ENCODE measurements around the gene PAPPA2.
"Not testable (repeated sequence)": the region's sequence is repeated elsewhere in the genome, so short reads cannot be mapped to it uniquely, and the experiment has no call there.

The PAPPA2 gene

DNA sequence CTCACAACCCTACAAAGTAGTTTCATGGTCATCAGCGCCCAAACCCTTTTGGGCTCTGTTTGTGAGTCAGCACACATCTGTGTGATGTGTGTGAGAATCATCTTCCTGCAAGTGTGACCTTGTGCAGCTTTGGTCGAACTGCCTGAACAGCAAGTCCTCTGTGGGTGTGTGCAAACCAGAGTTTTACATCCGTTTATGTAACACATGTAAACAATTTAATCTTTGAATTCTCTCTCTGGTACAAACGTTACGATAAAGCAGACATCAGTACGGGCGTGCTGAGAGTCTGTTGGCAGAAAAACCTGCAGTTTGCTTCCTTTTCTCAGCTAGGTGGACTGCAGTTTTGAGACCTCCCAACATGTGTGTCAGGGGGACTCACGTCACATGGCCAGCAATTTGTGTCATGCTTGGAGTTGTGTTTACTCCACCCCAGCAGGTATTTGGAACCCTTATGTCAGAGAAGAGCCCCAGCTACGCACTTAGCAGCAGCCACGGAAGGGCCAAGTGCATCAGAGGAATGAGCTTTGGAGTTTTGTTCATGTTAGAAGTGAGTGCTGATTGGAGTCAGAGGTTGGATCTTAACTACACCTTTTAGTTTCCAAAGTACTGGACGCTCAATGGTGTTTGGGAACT lies 230.8 kb downstream of the PAPPA2 start:
- DNase-seq (ENCODE audit: low read depth in 3 of 3): no peak

DNA sequence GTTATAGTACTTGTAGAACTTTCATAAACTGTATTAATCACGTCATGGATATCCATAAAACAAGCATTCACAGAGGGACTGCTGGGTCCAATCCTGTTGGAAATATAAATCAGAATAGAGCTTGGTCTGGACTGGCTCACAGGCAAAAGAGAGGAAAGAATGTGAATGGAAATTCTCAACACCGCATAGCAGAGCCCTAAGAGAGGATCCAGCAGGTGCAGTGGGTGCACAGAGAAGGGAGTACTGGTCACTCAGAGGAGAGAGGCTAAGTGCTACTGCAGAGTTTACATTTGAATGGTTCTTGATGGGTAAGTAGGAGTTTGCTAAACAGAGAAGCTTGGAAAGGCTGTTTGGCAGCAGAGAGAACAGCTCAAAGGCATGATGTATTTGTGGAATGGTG lies 231.7 kb downstream of the PAPPA2 start:
- no peak for DNase-seq (ENCODE audit: low read depth in 3 of 3)

GRCh38 chr1:176696109-176696508 lies 233.1 kb downstream of the PAPPA2 start:
- no peak for DNase-seq (ENCODE audit: low read depth in 3 of 3)

DNA sequence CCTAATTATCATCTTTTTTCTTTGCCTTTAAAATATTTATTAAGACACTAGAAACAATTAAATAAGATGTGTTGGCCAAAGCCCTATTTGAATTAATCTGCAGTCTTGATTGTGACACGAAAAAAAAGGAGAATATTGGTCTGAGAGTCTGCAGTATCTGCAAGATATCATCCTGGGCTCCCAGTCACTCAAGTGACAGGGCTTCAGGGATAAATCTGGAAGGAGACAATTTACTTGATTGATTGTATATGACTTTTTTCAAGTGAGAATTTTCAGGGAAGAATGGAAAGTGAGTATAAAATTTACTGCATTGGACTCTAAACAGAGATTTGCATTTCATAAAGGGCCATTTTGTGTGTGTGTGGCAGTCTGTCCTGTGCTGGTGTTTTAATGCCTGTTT lies 233.7 kb downstream of the PAPPA2 start:
- DNase-seq (ENCODE audit: low read depth in 3 of 3): no peak

GRCh38 chr1:176699821-176700220 lies 236.8 kb downstream of the PAPPA2 start:
- no peak for DNase-seq (ENCODE audit: low read depth in 3 of 3)

- DNase-seq (ENCODE audit: low read depth in 3 of 3): no peak
These were observed 238.3 kb downstream of the PAPPA2 start for GRCh38 chr1:176701151-176701866.

- no peak for DNase-seq (ENCODE audit: low read depth in 3 of 3)
These were observed 239.9 kb downstream of the PAPPA2 start for GRCh38 chr1:176702901-176703300.

GRCh38 chr1:176705585-176705984 lies 242.6 kb downstream of the PAPPA2 start:
- no peak for DNase-seq (ENCODE audit: low read depth in 3 of 3)

DNA sequence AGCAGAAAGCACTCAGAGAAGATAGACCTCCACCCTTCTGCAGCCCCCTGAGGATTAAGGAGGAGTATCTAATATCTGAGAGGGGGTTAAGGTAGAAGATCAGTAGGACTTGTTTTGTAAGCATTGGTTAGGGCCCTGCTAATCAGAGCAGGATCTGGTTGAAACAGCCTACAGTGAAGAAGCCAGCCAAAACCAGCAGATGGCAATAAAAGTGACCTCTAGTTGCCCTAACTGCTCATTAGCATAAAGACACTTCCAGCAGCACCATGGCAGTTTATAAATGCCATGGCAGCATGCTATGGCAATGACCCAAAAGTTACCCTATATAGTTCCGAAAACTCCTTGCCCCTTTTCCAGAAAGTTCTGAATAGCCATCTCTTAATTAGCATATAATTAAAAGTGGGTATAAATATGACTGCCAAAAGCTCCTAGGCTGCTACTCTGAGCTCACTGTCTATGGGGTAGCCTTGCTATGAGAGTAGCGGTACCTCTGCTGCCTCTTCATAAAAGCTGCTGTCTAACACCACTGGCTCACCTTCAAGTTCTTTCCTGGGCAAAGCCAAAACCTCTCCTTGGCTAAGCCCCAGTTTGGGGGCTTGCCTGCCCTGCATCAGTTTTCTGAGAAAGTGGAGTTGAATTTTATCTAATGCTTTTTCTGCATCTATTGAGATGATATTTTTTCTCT lies 254.2 kb downstream of the PAPPA2 start:
- no peak for DNase-seq (ENCODE audit: low read depth in 3 of 3)

DNA sequence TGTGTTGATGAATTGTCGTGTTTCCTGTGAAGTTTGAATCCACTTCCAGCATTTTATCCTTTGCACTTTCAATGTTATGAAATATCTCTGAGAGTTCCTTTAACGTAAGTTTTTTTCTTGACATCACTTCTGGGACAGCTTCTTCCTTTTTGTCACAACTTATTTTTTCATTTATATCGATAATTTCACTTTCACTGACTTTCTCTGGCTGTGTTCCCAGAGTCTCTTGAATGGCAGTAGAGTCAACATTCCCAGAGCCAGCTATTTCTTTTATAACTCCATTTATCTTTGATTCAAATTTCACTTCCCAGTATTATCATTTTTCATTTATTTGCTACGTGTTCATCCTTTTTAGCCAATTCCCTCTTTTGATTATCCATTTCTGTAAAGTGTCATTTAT lies 256.5 kb downstream of the PAPPA2 start:
- DNase-seq (ENCODE audit: low read depth in 3 of 3): no peak

DNA sequence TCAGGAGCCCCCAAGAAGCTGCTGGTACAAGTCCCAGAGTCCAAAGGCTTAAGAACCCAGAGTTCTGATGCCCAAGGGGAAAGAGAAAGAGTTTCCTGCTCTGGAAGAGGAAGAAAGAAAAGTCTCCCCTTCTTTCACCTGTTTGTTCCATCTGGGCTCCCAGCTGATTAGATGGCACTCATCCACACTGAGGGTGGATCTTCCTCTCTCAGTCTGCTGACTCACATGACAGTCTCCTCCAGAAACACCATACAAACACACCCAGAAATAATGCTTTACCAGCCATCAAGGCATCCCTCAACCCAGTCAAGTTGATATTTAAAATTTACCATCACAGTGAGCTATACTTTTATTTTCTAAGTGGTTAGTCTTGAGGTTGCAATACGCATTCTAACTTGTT lies 257.9 kb downstream of the PAPPA2 start:
- DNase-seq (ENCODE audit: low read depth in 3 of 3): no peak

- no peak for DNase-seq (ENCODE audit: low read depth in 3 of 3)
These were observed 270.7 kb downstream of the PAPPA2 start for GRCh38 chr1:176733661-176734060.

GRCh38 chr1:176735201-176735600 lies 272.2 kb downstream of the PAPPA2 start:
- DNase-seq (ENCODE audit: low read depth in 3 of 3): no peak

DNA sequence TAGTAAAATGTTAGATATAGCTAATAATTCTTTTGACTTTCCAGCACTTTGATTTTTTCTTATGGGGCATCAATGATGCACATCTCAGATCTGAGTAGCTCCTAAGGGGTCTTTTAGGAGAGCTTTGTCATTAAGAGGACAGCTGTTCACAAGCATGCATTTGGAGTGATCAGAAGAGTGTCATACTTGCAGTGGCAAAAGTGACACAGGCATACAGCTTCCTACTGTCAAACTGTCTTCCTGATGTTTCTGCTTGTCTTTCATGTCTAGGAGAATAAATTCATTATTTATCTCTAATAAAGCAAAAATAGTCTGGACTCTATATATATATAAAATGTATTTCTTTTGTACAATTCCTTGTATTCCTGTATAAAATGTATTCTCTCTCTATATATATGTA lies 273.0 kb downstream of the PAPPA2 start:
- DNase-seq (ENCODE audit: low read depth in 3 of 3): no peak

- DNase-seq (ENCODE audit: low read depth in 3 of 3): no peak
These were observed 278.2 kb downstream of the PAPPA2 start for GRCh38 chr1:176741181-176741580.

DNA sequence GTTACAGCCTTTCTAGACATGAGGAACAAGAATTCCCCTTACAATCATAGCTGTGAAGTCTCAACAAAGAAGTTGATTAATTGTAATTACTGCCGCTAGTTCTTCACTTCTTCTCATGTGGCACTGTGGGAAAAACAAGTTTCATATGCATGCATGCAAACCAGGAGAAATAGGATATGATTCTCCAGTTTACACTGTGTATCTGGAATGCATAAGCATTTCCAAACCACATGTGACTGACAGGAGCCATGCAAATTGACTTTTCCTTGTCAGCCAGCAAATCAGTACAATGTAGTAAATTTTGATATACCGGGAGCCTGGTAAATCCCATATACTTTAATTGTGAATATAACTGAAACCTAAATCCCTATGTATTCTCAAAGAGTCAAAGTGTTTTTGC lies 279.3 kb downstream of the PAPPA2 start:
- no peak for DNase-seq (ENCODE audit: low read depth in 3 of 3)

GRCh38 chr1:176744142-176744541 lies 281.2 kb downstream of the PAPPA2 start:
- no peak for DNase-seq (ENCODE audit: low read depth in 3 of 3)

DNA sequence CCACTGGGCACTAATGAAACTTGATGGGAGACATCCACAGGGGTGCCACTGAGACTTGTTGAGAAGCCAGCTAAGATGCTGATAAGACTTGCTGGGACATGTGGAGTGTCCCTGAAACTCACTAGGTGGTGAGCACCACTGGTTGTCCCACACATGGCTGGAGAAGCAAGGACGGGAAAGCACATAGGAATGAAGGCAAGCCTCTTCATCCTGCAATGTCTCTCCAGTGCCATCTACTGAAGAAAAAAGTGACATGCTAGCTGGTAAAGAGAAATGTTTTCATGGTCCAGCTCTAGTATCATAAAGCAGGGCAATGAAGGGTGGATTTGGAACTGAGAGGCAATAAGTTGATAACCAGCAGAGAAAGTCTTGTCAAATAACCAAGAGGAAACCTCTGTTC lies 283.0 kb downstream of the PAPPA2 start:
- no peak for DNase-seq (ENCODE audit: low read depth in 3 of 3)

- DNase-seq (ENCODE audit: low read depth in 3 of 3): no peak
These were observed 289.5 kb downstream of the PAPPA2 start for GRCh38 chr1:176752505-176752904.

GRCh38 chr1:176754676-176755075 lies 291.7 kb downstream of the PAPPA2 start:
- DNase-seq (ENCODE audit: low read depth in 3 of 3): no peak

DNA sequence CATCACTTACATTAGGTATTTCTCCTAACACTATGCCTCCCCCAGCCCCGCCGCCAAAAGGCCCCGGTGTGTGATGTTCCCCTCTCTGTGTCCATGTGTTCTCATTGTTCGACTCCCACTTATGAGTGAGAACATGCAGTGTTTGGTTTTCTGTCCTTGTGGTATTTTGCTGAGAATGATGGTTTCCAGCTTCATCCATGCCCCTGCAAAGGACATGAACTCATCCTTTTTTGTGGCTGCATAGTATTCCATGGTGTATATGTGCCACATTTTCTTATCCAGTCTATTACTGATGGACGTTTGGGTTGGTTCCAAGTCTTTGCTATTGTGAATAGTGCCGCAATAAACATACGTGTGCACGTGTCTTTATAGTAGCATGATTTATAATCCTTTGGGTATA lies 293.8 kb downstream of the PAPPA2 start:
- DNase-seq (ENCODE audit: low read depth in 3 of 3): not testable (repeated sequence)

GRCh38 chr1:176765608-176766007 lies 302.6 kb downstream of the PAPPA2 start:
- DNase-seq (ENCODE audit: low read depth in 3 of 3): no peak

GRCh38 chr1:176766779-176767178 lies 303.8 kb downstream of the PAPPA2 start:
- DNase-seq (ENCODE audit: low read depth in 3 of 3): no peak
